GM10248 (cell line): ENCODE data around the gene ITGB4.

ENCODE experiments used
- CTCF ChIA-PET: fragments of 300-600 bp; sonication (Branson Sonifier 250); formaldehyde crosslinking; extraction: SDS; loops from one replicate; lab custom pipeline; 2021; ENCODE audit warnings: antibody characterized with exemption; lab: Yijun Ruan, JAX
- POLR2A ChIA-PET: fragments of 350-650 bp; sonication (Branson Sonifier 250); formaldehyde crosslinking; extraction: SDS; loops from one replicate; lab custom pipeline; 2020; ENCODE audit warnings: antibody characterized with exemption; lab: Yijun Ruan, JAX
- DNase-seq: peaks from one replicate; pipeline ENCODE4 v3.0.0; 2012; ENCODE audit errors: extremely low spot score
- CTCF ChIP-seq: IDR thresholded peaks from 2 replicates; pipeline ENCODE4 v1.5.1; 2012; ENCODE audit warnings: mild to moderate bottlenecking, low read depth; ENCODE audit errors: extremely low read depth, missing control alignments, control extremely low read depth

Gene ITGB4

GRCh38 chr17:75742337-75742736 lies 21.1 kb downstream of the ITGB4 start:
- ChIA-PET CTCF (interaction anchor here (1.0 to 18.5 kb wide), 5 partner anchors 8 to 109 kb away, joined by 3 to 856 read pairs (median 4); partner anchors contain the start of gene SMIM5), POLR2A (no interaction called here)
- DNase-seq: no peak
- no peak for TF ChIP-seq CTCF

GRCh38 chr17:75743625-75744206 lies 22.5 kb downstream of the ITGB4 start:
- ChIA-PET CTCF (interaction anchor here (1.2 to 18.5 kb wide), 5 partner anchors 10 to 110 kb away, joined by 3 to 856 read pairs (median 5); partner anchors contain the start of gene SMIM5), POLR2A (interaction anchor here (0.6 kb wide), 1 partner anchor 45 kb away, joined by 6 read pairs; no protein-coding TSS in a partner anchor)
- TF ChIP-seq CTCF: no peak
- no peak for DNase-seq

GRCh38 chr17:75748706-75749105 lies 27.4 kb downstream of the ITGB4 start:
- DNase-seq: no peak
- TF ChIP-seq CTCF: no peak
- CTCF ChIA-PET: interaction anchor here (1.0 to 18.5 kb wide), 31 partner anchors 9 to 788 kb away, joined by 3 to 856 read pairs (median 11); partner anchors contain the start of genes ITGB4, RECQL5, SAP30BP and SMIM5
- POLR2A ChIA-PET: no interaction called here

GRCh38 chr17:75749545-75750389 lies 28.5 kb downstream of the ITGB4 start:
- ChIA-PET POLR2A (interaction anchor here (1.0 to 1.4 kb wide), 3 partner anchors 23 to 30 kb away, joined by 3 to 5 read pairs (median 3); a partner anchor contains a TSS), CTCF (interaction anchor here (0.6 to 18.5 kb wide), 50 partner anchors 8 to 789 kb away, joined by 3 to 856 read pairs (median 5); partner anchors contain the start of genes GALK1, ITGB4, RECQL5 and SAP30BP)
- DNase-seq: peak; percentile 86
- peak; percentile 89 for TF ChIP-seq CTCF

- POLR2A ChIA-PET: interaction anchor here (0.6 to 1.4 kb wide), 4 partner anchors 22 to 86 kb away, joined by 3 to 5 read pairs (median 3); a partner anchor contains a TSS
- CTCF ChIA-PET: interaction anchor here (0.8 to 18.5 kb wide), 29 partner anchors 9 to 324 kb away, joined by 3 to 856 read pairs (median 7); partner anchors contain the start of genes GALK1, ITGB4, RECQL5 and SAP30BP
- no peak for DNase-seq
- no peak for TF ChIP-seq CTCF
Observed at GRCh38 chr17:75750661-75751423, 29.6 kb downstream of the ITGB4 start.
